ENCODE results near the gene RRAD.
"Not testable (repeated sequence)": the region's sequence is repeated elsewhere in the genome, so short reads cannot be mapped to it uniquely, and the experiment has no call there.

Gene RRAD

GRCh38 chr16:66925322-66925840 is at the start of gene RRAD:
Gene RRAD, minus strand, starts transcription at chr16:66925535. Its CDS starts 356 bp downstream, at chr16:66925179.
- DNase-seq: no peak

- peak; percentile 47 for DNase-seq
Measured at GRCh38 chr16:66974932-66975246, 49.6 kb upstream of the RRAD start.

GRCh38 chr16:66974156-66974931 is 49.0 kb upstream of the RRAD start:
- not testable (repeated sequence) for DNase-seq

- no peak for DNase-seq
Measured at GRCh38 chr16:66973716-66974115, 48.4 kb upstream of the RRAD start.

- DNase-seq: no peak
Measured at GRCh38 chr16:66972983-66973382, 47.6 kb upstream of the RRAD start.

- DNase-seq: no peak
Measured at GRCh38 chr16:66970775-66971720, 45.7 kb upstream of the RRAD start.

GRCh38 chr16:66968847-66969246 is 43.5 kb upstream of the RRAD start:
- DNase-seq: no peak

- no peak for DNase-seq
Measured at GRCh38 chr16:66964049-66964448, 38.7 kb upstream of the RRAD start.

GRCh38 chr16:66961914-66962313 is 36.6 kb upstream of the RRAD start:
- no peak for DNase-seq

- peak; percentile 50 for DNase-seq
Measured at GRCh38 chr16:66961065-66961744, 35.9 kb upstream of the RRAD start, which contains the start of gene CES3. Gene CES3, plus strand, starts transcription at chr16:66961266. Its CDS starts 42 bp downstream, at chr16:66961308.

- DNase-seq: no peak
Measured at GRCh38 chr16:66960270-66960669, 34.9 kb upstream of the RRAD start.

GRCh38 chr16:66959704-66960161 is 34.4 kb upstream of the RRAD start:
- DNase-seq: no peak

- no peak for DNase-seq
Measured at GRCh38 chr16:66958857-66959703, 33.7 kb upstream of the RRAD start.

GRCh38 chr16:66956154-66956457 is 30.8 kb upstream of the RRAD start:
- not testable (repeated sequence) for DNase-seq

- not testable (repeated sequence) for DNase-seq
Measured at GRCh38 chr16:66955363-66956153, 30.2 kb upstream of the RRAD start.

GRCh38 chr16:66954097-66954659 is 28.8 kb upstream of the RRAD start:
- DNase-seq: peak; percentile 65

- no peak for DNase-seq
Measured at GRCh38 chr16:66953462-66954096, 28.2 kb upstream of the RRAD start.

- DNase-seq: no peak
Measured at GRCh38 chr16:66952430-66953110, 27.2 kb upstream of the RRAD start.

- no peak for DNase-seq
Measured at GRCh38 chr16:66950971-66951790, 25.8 kb upstream of the RRAD start.
